Smooth muscle cell of the coronary artery (primary cell): ENCODE results near the gene ESPN. TPM values are rescaled to one million over a fixed set of nuclear protein-coding genes. Genes with fewer than 3 reads are reported as not detected.

ENCODE experiments used
- total RNA-seq: library from RNA; depleted of rRNA; stranded (reverse); fragments of >200 nt; gene quantifications from 2 replicates; pipeline ENCODE4 v1.2.3, GENCODE V29; 2014; ENCODE audit warnings: low replicate concordance

The ESPN gene, protein sequence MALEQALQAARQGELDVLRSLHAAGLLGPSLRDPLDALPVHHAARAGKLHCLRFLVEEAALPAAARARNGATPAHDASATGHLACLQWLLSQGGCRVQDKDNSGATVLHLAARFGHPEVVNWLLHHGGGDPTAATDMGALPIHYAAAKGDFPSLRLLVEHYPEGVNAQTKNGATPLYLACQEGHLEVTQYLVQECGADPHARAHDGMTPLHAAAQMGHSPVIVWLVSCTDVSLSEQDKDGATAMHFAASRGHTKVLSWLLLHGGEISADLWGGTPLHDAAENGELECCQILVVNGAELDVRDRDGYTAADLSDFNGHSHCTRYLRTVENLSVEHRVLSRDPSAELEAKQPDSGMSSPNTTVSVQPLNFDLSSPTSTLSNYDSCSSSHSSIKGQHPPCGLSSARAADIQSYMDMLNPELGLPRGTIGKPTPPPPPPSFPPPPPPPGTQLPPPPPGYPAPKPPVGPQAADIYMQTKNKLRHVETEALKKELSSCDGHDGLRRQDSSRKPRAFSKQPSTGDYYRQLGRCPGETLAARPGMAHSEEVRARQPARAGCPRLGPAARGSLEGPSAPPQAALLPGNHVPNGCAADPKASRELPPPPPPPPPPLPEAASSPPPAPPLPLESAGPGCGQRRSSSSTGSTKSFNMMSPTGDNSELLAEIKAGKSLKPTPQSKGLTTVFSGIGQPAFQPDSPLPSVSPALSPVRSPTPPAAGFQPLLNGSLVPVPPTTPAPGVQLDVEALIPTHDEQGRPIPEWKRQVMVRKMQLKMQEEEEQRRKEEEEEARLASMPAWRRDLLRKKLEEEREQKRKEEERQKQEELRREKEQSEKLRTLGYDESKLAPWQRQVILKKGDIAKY
- under 0.01 TPM in 1 of 2 replicates, not detected in the other for total RNA-seq

DNA sequence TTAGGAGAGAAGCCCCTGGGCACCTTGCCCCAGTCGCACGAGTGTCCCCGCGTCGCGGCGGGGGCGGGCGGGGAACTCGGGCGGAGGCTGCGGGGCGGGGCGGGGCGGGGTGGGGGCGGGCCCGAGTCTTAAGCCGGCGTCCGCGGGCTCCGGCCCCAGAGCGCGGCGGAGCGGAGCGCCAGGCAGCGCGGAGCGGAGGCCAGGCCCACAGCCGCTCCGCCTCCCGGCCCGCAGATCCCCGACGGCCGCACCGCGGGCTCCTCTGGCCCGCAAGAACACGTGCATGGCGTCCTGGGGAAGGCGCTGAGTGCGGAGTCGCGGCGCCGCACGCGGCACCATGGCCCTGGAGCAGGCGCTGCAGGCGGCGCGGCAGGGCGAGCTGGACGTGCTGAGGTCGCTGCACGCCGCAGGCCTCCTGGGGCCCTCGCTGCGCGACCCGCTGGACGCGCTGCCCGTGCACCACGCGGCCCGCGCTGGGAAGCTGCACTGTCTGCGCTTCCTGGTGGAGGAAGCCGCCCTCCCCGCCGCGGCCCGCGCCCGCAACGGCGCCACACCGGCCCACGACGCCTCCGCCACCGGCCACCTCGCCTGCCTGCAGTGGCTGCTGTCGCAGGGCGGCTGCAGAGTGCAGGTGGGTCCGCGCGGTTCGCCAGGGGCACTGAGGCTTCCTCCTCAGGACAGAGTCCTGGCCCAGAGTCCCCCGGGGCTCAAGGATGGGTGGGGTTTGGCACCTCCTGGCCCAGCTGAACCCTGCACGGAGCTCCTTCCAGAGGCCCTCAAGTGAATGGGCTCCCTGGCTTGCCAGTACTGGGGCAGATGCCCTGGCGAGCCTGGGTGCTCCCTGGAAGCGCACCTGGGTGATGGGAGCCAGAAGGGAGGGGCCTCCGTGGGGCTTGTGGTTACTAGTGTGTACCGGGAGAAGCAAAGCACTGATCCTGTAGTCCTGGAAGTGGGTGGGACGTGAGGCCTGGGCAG, at the start of gene ESPN:
Gene ESPN, plus strand, starts transcription at position 158 of the 975 bp plus-strand sequence. Its CDS starts 180 bp downstream, at position 338.

DNA sequence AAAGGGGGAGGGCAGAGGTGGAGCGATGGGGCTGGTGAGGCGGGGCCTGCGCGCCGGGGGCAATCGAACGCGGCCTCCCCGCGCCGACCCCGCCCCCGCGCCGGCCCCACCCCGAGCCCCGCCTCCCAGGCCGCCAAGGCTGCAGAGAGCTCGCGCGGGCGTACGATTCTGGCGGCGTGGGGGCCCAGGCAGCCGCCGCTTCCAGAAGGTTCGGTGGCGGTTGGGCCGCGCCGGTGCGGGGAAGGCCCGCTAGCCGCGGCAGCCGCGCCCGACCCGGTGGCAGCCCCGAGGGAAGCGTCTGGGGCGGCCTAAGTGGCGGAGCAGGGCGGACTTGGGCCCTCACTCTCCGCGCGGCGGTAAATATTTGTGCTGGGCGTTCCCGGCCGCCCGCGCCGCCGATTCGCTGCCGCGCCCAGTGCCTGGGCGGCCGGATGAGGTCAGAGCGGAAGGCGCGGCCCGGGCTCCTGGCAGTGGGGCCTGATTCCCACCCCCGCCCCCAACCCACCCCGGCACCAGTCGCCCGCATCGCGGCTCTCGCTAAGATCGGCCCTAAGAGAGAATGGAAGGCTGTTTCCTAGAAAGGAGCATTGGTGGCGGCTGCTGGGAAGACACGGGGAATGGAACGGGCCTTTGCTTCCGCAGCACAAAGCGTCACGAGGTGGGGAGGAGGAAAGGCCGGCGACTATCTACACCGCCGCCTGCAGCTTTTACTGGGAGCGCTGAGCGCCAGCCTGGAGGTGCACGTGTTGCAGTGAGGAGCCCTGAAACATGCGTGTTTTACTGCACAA, 31.0 kb upstream of the ESPN start, which contains the start of gene ACOT7:
Gene ACOT7, minus strand, starts transcription at position 368 of the 788 bp plus-strand sequence. CDS start 368 bp downstream, outside the sequence.

DNA sequence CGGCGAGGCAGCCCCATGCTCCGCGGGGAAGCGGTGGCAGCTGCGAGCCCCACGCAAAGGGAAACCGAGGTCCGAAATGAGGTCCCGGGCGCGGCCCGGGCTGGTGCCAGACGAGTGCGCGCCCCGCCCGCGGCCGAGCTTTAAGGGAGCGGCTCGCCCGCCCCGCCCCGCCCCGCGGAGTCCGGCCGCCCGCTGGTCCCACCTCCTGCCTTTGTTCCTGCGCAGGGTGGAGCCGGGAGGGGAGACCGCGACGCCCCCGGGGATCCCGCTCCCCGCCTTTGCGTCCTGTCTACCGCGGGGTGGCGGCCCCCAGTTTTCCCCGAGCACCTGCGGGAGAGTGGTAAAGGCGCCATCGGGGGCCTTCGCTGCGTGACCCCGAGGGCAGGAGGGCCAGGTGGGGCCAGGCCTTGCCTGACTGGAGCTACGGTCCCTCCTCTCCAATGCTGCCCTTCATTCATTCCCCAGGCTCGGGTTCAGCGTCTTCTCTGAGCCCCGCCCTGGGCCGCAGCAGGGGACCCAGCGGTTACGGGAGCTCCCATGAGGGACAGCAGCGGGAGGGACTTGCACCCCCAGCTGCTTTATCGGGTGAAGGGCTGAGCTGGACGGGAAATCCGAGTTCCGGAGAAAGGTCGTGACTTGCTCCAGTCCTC, 4.6 kb upstream of the ESPN start, which contains the start of gene HES2:
Gene HES2, minus strand, starts transcription at position 116 of the 650 bp plus-strand sequence. Its CDS starts 99 bp downstream, at position 17.

DNA sequence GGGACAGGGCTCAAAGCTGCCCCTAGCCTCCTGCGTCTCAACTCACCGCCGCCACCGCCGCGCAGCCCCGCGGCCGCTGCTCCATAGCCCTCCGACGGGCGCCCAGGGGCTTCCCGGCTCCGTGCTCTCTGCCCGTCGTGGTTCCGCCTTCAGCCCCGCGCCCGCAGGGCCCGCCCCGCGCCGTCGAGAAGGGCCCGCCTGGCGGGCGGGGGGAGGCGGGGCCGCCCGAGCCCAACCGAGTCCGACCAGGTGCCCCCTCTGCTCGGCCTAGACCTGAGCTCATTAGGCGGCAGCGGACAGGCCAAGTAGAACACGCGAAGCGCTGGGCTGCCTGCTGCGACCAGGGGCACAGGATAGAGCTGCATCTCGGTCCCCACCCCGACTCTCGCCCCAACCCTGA, 41.4 kb downstream of the ESPN start, which contains the start of gene TNFRSF25:
Gene TNFRSF25, minus strand, starts transcription at position 151 of the 400 bp plus-strand sequence. Its CDS starts 66 bp downstream, at position 85.

DNA sequence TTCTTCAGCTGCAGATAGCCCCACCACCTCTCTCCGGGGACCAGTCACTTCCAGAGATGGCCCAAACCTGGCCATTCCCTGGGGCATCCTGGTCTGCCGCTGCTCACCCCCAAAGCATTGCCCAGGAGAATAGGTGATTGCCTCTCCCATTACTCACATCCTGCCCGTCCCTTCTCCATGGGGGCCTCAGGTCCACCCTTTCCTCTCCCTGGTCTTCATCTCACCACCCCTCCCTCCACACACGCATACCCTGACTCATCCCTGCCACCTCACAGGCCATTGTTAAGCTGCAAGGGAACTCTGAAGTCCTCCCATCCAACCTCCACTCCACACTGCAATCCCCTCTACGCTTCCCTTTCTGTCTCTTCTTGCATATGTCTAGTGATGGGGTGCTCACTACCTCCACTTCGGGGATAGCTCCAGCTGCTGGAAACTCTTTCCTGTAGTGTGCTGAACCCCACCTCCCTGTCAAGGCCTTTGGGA, 66.9 kb downstream of the ESPN start, which contains the start of gene PLEKHG5:
Gene PLEKHG5, minus strand, starts transcription at position 188 of the 483 bp plus-strand sequence. CDS start 14,096 bp downstream, outside the sequence.

Other genes starting within 250 kb of the ESPN start
- gene CHD5, start 244.5 kb upstream of the ESPN start, total RNA-seq, result 0.15 TPM in 1 of 2 replicates, not detected in the other
- 95.9 and 176 TPM in 2 replicates for gene RPL22, start 225.2 kb upstream of the ESPN start, total RNA-seq
- 4.6 and 22.5 TPM in 2 replicates for gene RNF207, start 218.7 kb upstream of the ESPN start, total RNA-seq
- gene ICMT, start 188.8 kb upstream of the ESPN start, total RNA-seq, result 54.0 and 59.0 TPM in 2 replicates
- not detected in 2 replicates for gene HES3, start 180.6 kb upstream of the ESPN start, total RNA-seq
- gene GPR153, start 163.7 kb upstream of the ESPN start, total RNA-seq, result 2.3 and 17.2 TPM in 2 replicates
- 20.0 and 77.3 TPM in 2 replicates for gene ACOT7, start 31.0 kb upstream of the ESPN start, total RNA-seq
- gene HES2, start 4.9 kb upstream of the ESPN start, total RNA-seq, result 0.12 and 4.1 TPM in 2 replicates
- gene TNFRSF25, start 41.4 kb downstream of the ESPN start, total RNA-seq, result 2.6 and 9.4 TPM in 2 replicates
- 7.0 and 36.6 TPM in 2 replicates for gene PLEKHG5, start 66.9 kb downstream of the ESPN start, total RNA-seq
- 11.7 and 13.5 TPM in 2 replicates for gene NOL9, start 129.7 kb downstream of the ESPN start, total RNA-seq
- 0.12 and 0.15 TPM in 2 replicates for gene TAS1R1, start 130.5 kb downstream of the ESPN start, total RNA-seq
- 15.2 and 16.1 TPM in 2 replicates for gene ZBTB48, start 155.2 kb downstream of the ESPN start, total RNA-seq
- 21.9 and 65.6 TPM in 2 replicates for gene KLHL21, start 178.1 kb downstream of the ESPN start, total RNA-seq
- 7.4 and 10.3 TPM in 2 replicates for gene PHF13, start 189.0 kb downstream of the ESPN start, total RNA-seq
- gene THAP3, start 200.1 kb downstream of the ESPN start, total RNA-seq, result 17.1 and 18.1 TPM in 2 replicates